KOPT-K1 (cell line): ENCODE measurements around the gene RPL32.
"Not testable (repeated sequence)": the region's sequence is repeated elsewhere in the genome, so short reads cannot be mapped to it uniquely, and the experiment has no call there.

Experiments
- H3K27ac ChIP-seq: fragments of 200-600 bp; sonication (generic); 2 replicates; pipeline ENCODE4 v1.5.1; 2016; ENCODE audit warnings: antibody characterized with exemption, mild to moderate bottlenecking, low read depth, low read length; ENCODE audit not compliant: poor library complexity, severe bottlenecking
- H3K36me3 ChIP-seq: fragments of 200-600 bp; sonication (generic); 2 replicates; pipeline ENCODE4 v1.5.1; 2017; ENCODE audit warnings: antibody characterized with exemption, mild to moderate bottlenecking, low read length, moderate library complexity; ENCODE audit not compliant: insufficient read depth
- H3K9me3 ChIP-seq: fragments of 200-600 bp; sonication (generic); 2 replicates; pipeline ENCODE4 v1.5.1; 2017; ENCODE audit warnings: antibody characterized with exemption, low read length, mild to moderate bottlenecking; ENCODE audit not compliant: insufficient read depth, poor library complexity, severe bottlenecking

The RPL32 gene

DNA sequence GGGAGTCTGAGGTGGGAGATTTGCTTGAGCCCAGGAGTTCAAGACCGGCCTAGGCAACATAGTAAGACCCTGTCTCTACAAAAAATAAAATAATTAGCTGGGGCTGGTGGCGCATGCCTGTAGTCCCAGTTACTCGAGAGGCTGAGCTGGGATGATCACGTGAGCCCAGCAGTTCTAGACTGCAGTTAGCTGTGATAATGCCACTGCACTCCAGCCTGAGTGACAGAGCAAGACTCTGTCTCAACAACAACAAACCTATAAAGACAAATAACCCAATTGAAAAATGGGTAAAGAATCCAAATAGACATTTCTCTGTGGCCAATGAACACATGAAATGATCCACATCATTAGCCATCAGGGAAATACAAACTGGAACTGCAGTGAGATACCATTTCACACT is 1.1 kb upstream of the RPL32 start:
- H3K9me3 ChIP-seq, result no peaks in the 10 kb centered on the region
- H3K36me3 ChIP-seq, result peaks cover 33% of the 10 kb centered on the region
- no peak overlapping the region for H3K27ac ChIP-seq

DNA sequence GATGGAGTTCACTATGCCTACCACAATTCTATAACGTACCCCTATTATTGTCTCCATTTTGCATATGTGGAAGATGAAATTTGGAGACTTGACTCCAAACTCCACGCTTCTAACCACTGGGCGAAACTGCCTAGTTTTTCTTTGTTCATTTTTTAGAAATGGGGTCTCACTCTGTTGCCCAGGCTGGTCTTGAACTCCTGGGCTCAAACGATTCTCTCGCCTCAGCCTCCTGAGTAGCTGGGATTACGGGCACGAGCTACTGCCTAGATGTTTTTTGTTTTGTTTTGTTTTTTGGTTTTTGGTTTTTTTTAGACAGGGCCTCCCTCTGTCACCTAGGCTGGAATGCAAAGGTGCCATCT is 584 bp upstream of the RPL32 start:
- peaks cover 38% of the 10 kb centered on the region for H3K36me3 ChIP-seq
- H3K27ac ChIP-seq, result peak overlapping the region; percentile 74

DNA sequence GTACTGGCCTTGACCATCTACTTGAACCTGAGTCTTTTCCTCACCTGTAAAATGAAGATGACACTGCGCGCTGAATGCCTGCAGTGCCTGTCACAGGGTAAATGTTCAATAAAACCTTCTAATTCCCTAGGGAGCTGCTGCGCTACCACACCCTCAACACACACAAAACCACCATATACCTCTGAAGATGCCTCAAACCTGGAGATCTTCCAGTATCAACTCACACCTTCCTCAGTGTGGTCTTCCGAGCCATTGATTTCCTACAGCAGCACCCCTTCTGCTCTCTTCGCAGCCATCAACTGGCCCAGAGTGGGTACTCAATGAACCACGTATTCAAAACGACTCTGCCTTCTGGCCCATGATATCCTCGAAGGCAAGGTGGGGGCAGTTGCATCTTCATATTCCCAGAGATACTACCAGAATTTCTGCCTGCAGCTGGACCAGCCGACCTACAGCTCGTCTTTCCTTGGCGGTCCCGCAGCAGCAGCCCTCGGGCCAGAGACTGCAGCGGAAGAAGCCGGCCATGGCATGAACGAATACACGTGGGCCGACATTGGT is 695 bp downstream of the RPL32 start:
- Histone ChIP-seq H3K27ac (peak overlapping the region; percentile 74), H3K36me3 (peaks cover 51% of the 10 kb centered on the region), H3K9me3 (no peaks in the 10 kb centered on the region)

More for the DNA sequence above, 584 bp upstream of the RPL32 start:
- H3K9me3 ChIP-seq, result no peaks in the 10 kb centered on the region

DNA sequence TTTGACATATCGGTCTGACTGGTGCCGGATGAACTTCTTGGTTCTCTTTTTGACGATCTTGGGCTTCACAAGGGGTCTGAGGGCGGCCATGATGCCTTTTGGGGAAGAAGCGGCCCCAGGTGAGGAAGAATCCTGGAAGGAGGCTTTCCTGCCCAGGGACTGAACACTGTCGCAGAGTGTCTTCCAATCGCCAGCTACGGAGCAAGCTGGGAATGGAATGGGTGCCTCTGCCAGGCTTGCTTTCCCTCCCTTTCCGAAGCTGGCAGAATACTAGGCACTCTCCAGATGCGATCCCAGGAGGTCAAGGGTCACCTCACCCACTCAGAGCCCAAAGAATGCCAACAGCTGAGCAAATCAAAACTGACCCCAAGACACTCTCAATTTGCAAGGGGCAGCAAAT is 1.2 kb downstream of the RPL32 start:
- not testable (repeated sequence) for H3K9me3 ChIP-seq
- Histone ChIP-seq H3K36me3 (peaks cover 56% of the 10 kb centered on the region), H3K27ac (peak overlapping the region; percentile 74)

DNA sequence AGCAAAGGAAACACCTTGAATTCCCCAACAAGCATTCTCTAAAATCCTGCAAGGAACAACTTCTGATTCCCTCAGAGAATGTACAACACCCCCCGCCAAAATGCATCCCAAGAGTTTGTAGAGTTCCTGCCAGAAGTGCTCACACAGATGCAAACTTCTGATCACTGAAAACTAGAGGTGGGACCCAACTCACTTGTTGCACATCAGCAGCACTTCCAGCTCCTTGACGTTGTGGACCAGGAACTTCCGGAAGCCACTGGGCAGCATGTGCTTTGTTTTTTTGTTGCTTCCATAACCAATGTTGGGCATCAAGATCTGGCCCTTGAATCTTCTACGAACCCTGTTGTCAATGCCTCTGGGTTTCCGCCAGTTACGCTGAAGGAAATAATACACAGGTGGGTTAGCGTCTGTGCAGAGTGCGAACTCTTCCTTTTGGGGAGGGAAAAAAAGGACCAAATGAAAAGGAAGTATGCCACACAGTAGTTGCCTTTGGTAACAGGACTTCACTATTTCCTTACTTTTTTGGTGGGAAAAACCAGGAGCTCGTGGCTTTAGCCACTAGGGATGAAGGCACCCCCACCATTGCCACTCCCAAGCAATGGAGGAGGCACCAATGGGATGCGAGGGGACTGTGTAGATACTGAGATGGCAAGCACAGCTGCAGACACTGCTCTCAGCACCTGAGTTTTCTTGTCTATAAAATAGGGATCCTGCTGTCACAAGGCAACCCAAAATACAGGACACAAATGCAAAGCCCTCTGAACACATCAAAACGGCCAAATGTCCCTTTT is 2.0 kb downstream of the RPL32 start:
- Histone ChIP-seq H3K36me3 (peaks cover 64% of the 10 kb centered on the region), H3K9me3 (no peaks in the 10 kb centered on the region), H3K27ac (peak overlapping the region; percentile 74)

DNA sequence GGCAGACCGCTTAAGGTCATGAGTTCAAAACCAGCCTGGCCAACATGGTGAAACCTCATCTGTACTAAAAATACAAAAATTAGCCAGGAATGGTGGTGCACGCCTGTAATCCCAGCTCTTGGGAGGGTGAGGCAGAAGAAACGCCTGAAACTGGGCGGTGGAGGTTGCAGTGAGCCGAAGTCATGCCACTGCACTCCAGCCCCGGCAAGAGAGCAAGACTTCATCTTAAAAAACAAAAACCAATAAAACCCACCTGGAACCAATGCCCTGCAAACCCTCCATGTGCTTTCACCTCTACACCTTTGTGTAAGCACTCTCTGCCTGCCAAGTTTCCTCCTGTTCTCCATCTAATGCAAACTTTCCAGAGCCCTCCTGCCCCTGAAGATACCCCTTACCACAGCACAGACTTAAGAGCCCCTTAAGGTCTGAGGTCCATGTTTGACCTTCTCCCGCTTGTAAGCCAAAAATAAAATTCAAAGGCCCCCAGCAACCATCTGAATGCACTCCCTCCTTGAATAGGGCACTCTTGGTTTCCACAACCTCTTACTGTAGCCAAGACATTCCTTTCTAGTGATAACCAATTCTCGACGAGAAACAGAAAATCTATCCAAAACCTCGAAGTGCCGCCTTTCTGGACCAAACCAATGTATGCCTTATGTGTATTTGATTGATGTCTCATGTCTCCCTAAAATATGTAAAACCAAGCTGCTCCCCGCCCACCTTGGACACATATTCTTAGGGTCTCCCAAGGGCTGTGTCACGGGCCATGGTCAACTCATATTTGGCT is 3.0 kb downstream of the RPL32 start:
- H3K9me3 ChIP-seq, result no peaks in the 10 kb centered on the region
- peaks cover 74% of the 10 kb centered on the region for H3K36me3 ChIP-seq
- no peak overlapping the region for H3K27ac ChIP-seq

DNA sequence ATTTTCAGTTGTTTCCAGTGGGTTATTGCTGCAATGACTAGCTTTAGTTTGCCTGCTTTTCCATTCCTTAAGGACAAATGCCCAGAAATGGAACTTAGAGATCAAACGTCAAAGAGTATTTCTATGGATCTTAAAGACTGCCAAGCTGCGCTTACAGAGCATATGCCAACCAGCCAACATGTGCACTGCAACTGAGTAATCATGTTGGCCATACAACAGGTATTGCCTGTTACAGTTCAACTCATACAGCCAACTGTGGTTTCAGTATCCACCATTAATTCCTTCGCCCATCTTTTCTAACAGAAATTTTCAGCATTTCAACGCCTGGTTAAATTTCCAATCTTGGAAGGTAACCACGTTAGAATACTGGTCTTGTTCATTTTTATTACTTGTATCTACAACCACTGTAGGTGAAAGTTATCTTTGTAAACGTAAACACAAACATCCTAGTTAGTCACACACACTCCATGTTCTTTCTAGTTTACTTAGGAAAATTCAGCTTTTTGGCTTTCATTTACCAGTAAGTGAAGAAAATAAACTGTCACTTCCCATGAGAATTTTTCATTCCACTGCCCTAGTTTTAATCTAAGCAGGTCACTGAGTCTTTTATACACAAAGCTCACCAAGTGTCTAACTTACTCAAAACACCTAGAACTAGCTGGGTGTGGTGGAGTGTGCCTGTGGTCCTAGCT is 3.9 kb downstream of the RPL32 start:
- Histone ChIP-seq H3K27ac (no peak overlapping the region), H3K36me3 (peaks cover 84% of the 10 kb centered on the region), H3K9me3 (no peaks in the 10 kb centered on the region)

DNA sequence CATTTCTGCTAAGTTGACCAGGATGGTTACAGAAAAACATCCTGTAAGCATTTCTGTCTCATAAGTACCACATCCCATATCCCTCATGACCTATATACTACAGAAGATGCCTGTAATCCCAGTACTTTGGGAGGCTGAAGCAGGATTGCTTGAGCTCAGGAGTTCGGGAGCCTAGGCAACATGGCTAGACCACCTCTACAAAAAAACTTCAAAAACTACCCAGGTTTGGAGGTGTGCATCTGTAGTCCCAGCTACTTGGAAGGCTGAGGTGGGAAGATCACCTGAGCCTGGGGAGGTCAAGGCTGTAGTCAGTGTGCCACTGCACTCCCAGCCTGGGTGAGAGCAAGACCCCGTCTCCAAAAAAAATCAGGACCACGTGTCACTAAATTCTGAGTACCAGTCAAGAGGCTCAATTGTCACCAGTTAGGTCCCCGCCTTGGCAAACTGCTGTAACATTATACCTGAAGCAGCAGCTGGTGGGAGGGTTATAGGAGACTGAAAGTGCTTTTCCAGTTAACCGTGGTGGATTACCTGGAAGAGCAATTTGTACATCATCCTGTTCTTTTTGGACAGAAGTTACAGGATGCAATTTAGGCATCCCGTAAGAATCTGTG is 6.2 kb downstream of the RPL32 start:
- Histone ChIP-seq H3K9me3 (no peaks in the 10 kb centered on the region), H3K27ac (no peak overlapping the region), H3K36me3 (peaks cover 100% of the 10 kb centered on the region)

DNA sequence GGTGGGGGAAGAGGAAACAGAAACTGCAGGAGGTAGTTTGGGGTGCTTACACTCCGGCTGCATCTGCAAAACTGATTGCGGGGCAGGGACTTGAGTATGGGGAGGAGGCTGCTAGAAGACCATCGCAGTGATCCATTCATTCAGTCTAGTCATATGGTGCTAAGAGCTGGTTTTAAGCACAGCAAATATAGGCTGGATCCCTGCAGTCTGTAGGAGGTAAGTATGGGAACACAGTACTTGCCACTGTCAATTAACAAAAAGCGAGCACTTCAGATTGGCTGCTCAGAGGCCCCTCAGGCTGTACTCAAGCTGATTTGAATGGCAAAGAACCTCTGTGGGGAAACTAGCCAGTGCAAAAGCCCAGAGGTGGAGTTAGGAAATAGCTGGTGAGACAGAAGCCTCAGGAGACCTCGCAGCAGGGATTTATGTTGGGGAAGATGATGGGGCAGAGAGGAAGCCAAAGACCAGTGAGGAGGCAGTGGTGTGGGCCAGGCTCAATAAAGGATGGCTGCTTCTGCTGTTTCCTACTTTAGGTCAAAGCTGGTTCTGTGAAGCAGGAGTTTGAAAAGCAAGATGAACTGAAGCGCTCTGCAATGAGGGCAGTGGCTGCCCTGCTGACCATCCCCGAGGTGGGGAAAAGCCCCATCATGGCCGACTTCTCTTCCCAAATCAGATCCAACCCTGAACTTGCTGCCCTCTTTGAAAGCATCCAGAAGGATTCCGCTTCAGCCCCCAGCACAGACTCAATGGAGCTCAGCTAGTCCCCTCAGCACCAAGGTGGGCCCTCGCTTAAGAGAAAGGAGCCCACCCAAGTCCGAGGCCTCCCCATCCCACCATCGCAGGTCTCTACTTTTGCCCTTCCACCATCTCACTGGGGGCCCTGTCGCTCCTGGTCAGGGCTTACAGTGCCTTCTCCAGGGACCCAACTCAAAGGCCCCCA is 7.9 kb downstream of the RPL32 start:
- no peaks in the 10 kb centered on the region for H3K9me3 ChIP-seq
- no peak overlapping the region for H3K27ac ChIP-seq
- peaks cover 84% of the 10 kb centered on the region for H3K36me3 ChIP-seq

DNA sequence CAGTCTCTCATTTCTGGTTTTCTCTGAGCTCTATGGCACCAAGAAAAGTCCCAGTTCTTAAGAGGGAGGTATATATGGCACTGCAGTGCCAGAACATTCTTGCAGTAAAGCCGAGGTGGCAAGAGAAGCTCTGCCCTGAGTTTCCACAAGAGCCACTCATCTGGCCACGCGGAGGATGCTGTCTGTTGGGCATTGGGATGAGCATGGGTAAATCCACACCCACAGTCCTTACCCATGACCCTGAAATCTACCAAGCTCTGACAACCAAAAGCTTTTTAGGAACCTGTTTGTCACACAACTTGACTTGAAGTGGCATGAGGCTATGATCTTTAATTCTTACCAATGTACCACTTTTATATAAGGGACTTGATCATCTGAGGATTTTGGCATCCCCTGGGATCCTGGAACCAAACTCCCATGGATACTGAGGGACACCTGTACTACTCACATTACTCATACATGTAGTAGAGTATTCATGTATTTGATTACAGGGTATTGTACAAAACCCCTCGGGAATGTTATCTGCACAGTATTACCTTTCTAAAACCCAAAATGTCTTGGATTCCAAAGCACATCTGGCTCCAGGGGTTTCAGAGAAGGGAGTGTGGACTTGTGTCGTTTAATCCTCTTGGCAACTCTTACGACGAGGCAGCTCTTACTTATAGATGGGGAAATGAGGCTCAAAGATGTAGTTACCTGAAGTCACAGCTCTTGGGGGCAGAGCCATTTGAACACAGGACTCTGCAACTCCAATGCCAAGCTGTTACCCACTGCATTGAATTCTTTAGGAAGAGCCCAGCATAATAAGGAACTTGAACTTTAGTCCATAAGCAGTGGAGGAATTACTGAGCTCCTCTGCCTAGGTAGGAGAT is 8.8 kb downstream of the RPL32 start:
- no peaks in the 10 kb centered on the region for H3K9me3 ChIP-seq
- peaks cover 75% of the 10 kb centered on the region for H3K36me3 ChIP-seq
- no peak overlapping the region for H3K27ac ChIP-seq

DNA sequence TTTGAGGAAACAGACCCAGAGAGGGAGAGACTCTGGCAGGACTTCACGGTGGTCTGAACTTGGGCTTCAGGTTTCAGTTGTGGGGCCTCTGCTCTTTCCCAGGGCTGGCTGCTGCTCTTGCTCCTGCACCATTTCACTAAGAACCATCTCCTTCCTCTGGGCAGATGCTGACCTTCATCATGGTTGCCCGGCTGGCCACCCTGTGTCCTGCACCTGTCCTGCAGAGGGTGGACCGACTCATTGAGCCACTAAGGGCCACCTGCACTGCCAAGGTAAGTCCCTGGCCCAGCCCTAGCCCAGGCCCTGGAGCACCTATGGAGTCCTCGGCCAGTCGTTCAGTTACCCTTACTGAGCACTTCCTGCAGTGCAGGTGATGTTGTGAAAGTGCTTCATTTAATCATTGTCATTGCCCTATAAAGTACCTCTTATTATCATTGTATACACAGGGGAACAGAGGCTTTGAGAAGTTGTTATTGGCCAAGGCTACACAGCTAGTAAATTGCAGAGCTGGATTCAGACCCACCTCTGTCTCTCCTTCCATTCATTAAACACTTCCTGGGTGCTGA is 10.0 kb downstream of the RPL32 start:
- no peaks in the 10 kb centered on the region for H3K9me3 ChIP-seq
- peaks cover 63% of the 10 kb centered on the region for H3K36me3 ChIP-seq
- H3K27ac ChIP-seq, result no peak overlapping the region

DNA sequence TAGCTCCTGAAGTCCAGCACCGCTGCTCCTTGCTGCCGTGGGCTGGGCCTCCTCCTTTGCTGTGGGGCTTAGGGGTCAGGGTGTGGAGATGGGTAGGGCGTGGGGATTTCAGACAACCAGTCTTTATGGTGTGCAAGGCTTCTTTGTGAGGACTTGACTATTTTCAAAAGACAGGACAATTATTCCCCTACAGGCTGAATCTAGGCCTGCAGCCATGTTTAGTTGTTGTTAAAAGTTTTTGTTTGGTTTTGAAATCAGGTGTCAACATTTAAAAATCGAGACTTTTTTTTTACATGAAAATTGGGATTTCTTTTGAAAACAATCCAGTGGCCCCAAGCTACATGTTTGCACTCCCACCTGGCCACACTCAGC is 10.6 kb downstream of the RPL32 start:
- peaks cover 57% of the 10 kb centered on the region for H3K36me3 ChIP-seq
- H3K9me3 ChIP-seq, result no peaks in the 10 kb centered on the region
- H3K27ac ChIP-seq, result no peak overlapping the region
